H9 (cell line): ENCODE measurements around the gene ANKS1B. TPM values are rescaled to one million over a fixed set of nuclear protein-coding genes. Genes with fewer than 3 reads are reported as not detected.

Source experiments
- DNase-seq: peaks from one replicate; pipeline ENCODE4 v3.0.0-alpha.2; 2017
- H2AFZ ChIP-seq: one replicate; pipeline ENCODE4 v1.6.1; 2013; ENCODE audit warnings: mild to moderate bottlenecking, low read length, control low read depth, moderate library complexity
- H2AK5ac ChIP-seq: 2 replicates; pipeline ENCODE4 v1.6.1; 2013; ENCODE audit warnings: low read length, control low read depth, mixed read lengths; ENCODE audit not compliant: insufficient read length
- H2BK120ac ChIP-seq: one replicate; pipeline ENCODE4 v1.6.1; 2013; ENCODE audit warnings: low read depth, mild to moderate bottlenecking, low read length, control low read depth, inconsistent platforms; ENCODE audit not compliant: poor library complexity, severe bottlenecking
- H2BK12ac ChIP-seq: 2 replicates; pipeline ENCODE4 v1.6.1; 2013; ENCODE audit warnings: low read length, control low read depth, mixed read lengths, low read depth; ENCODE audit not compliant: insufficient read length
- H2BK15ac ChIP-seq: 2 replicates; pipeline ENCODE4 v1.6.1; 2013; ENCODE audit warnings: low read depth, low read length, control low read depth
- H2BK20ac ChIP-seq: one replicate; pipeline ENCODE4 v1.6.1; 2013; ENCODE audit warnings: low read depth, mild to moderate bottlenecking, low read length, control low read depth, inconsistent platforms; ENCODE audit not compliant: poor library complexity, severe bottlenecking
- H2BK5ac ChIP-seq: 2 replicates; pipeline ENCODE4 v1.6.1; 2013; ENCODE audit warnings: low read length, control low read depth, mixed read lengths; ENCODE audit not compliant: insufficient read length
- H3K14ac ChIP-seq: 2 replicates; pipeline ENCODE4 v1.6.1; 2013; ENCODE audit warnings: low read length, control low read depth; ENCODE audit not compliant: insufficient read depth
- H3K18ac ChIP-seq: 2 replicates; pipeline ENCODE4 v1.6.1; 2013; ENCODE audit warnings: low read depth, mild to moderate bottlenecking, mixed read lengths, low read length, control low read depth; ENCODE audit not compliant: insufficient read length
- H3K23ac ChIP-seq: 2 replicates; pipeline ENCODE4 v1.6.1; 2013; ENCODE audit warnings: low read length, control low read depth, mixed read lengths, low read depth; ENCODE audit not compliant: insufficient read length
- H3K23me2 ChIP-seq: 2 replicates; pipeline ENCODE4 v1.6.1; 2013; ENCODE audit warnings: low read depth, mild to moderate bottlenecking, mixed read lengths, low read length, control low read depth; ENCODE audit not compliant: insufficient read length, poor library complexity, severe bottlenecking
- H3K27ac ChIP-seq: 2 replicates; pipeline ENCODE4 v1.5.1; 2013; ENCODE audit warnings: low read length, control low read depth, mixed read lengths, low read depth; ENCODE audit not compliant: insufficient read length
- H3K27me3 ChIP-seq: 2 replicates; pipeline ENCODE4 v1.6.1; 2013; ENCODE audit warnings: low read length, control low read depth, inconsistent platforms; ENCODE audit not compliant: insufficient read depth
- H3K4ac ChIP-seq: 2 replicates; pipeline ENCODE4 v1.6.1; 2013; ENCODE audit warnings: low read depth, mild to moderate bottlenecking, control low read depth, inconsistent platforms, low read length, moderate library complexity
- H3K4me1 ChIP-seq: 2 replicates; pipeline ENCODE4 v1.6.1; 2013; ENCODE audit warnings: low read length, control low read depth, inconsistent platforms; ENCODE audit not compliant: insufficient read depth
- H3K4me2 ChIP-seq: 2 replicates; pipeline ENCODE4 v1.6.1; 2013; ENCODE audit warnings: low read length, control low read depth, mixed read lengths; ENCODE audit not compliant: insufficient read length, insufficient read depth
- H3K56ac ChIP-seq: 2 replicates; pipeline ENCODE4 v1.6.1; 2013; ENCODE audit warnings: low read depth, mild to moderate bottlenecking, mixed read lengths, low read length, control low read depth; ENCODE audit not compliant: insufficient read length
- H3K79me1 ChIP-seq: 2 replicates; pipeline ENCODE4 v1.6.1; 2013; ENCODE audit warnings: low read depth, mild to moderate bottlenecking, moderate library complexity, low read length, control low read depth, inconsistent platforms; ENCODE audit not compliant: insufficient read depth, poor library complexity, severe bottlenecking
- H3K79me2 ChIP-seq: 2 replicates; pipeline ENCODE4 v1.6.1; 2013; ENCODE audit warnings: low read length, control low read depth, inconsistent platforms; ENCODE audit not compliant: insufficient read depth
- H3K9ac ChIP-seq: 2 replicates; pipeline ENCODE4 v1.6.1; 2013; ENCODE audit warnings: low read length, control low read depth, mixed read lengths; ENCODE audit not compliant: insufficient read length; ENCODE audit errors: extremely low read depth
- H3K9me3 ChIP-seq: one replicate; pipeline ENCODE4 v1.6.1; 2013; ENCODE audit warnings: low read depth, low read length, inconsistent platforms; ENCODE audit not compliant: control insufficient read depth
- H3T11ph ChIP-seq: one replicate; pipeline ENCODE4 v1.6.1; 2013; ENCODE audit warnings: mild to moderate bottlenecking, low read length, control low read depth, inconsistent platforms
- H4K20me1 ChIP-seq: one replicate; pipeline ENCODE4 v1.6.1; 2013; ENCODE audit not compliant: control insufficient read depth, insufficient read length, insufficient read depth
- H4K5ac ChIP-seq: 2 replicates; pipeline ENCODE4 v1.6.1; 2013; ENCODE audit warnings: low read depth, mild to moderate bottlenecking, mixed read lengths, low read length, control low read depth; ENCODE audit not compliant: insufficient read length
- H4K8ac ChIP-seq: replicated peaks from 2 replicates; pipeline ENCODE4 v1.6.1; 2013; ENCODE audit warnings: low read length, control low read depth, mixed read lengths, low read depth; ENCODE audit not compliant: insufficient read length
- H4K91ac ChIP-seq: 2 replicates; pipeline ENCODE4 v1.6.1; 2013; ENCODE audit warnings: low read depth, mild to moderate bottlenecking, moderate library complexity, mixed read lengths, low read length, control low read depth; ENCODE audit not compliant: insufficient read length
- H3K27ac Mint-ChIP-seq, 3 experiments: 2 replicates in 2 of 3; 3 replicates in 1 of 3; pipeline ENCODE4 v1.8.0; 2020 to 2021; ENCODE audit warnings: mixed read lengths in 3 of 3, mild to moderate bottlenecking in 1 of 3, moderate library complexity in 1 of 3
- H3K27me3 Mint-ChIP-seq: 2 replicates; pipeline ENCODE4 v1.8.0; 2021; ENCODE audit warnings: low read depth, mild to moderate bottlenecking, moderate library complexity, mixed read lengths
- H3K36me3 Mint-ChIP-seq, 3 experiments: 2 replicates in 2 of 3; 3 replicates in 1 of 3; pipeline ENCODE4 v1.8.0; 2020 to 2021; ENCODE audit warnings: low read depth in 3 of 3, mixed read lengths in 3 of 3; ENCODE audit not compliant: insufficient read depth in 1 of 3
- H3K4me1 Mint-ChIP-seq, 2 experiments: 2 replicates each; pipeline ENCODE4 v1.8.0; 2020; ENCODE audit warnings: mixed read lengths in 2 of 2
- H3K4me3 Mint-ChIP-seq, 2 experiments: 2 replicates in 1 of 2; 3 replicates in 1 of 2; pipeline ENCODE4 v1.8.0; 2020 to 2021; ENCODE audit warnings: mild to moderate bottlenecking in 2 of 2, mixed read lengths in 2 of 2, moderate library complexity in 1 of 2
- H3K9me3 Mint-ChIP-seq, 2 experiments: 2 replicates in 1 of 2; 3 replicates in 1 of 2; pipeline ENCODE4 v1.8.0; 2020; ENCODE audit warnings: mild to moderate bottlenecking in 2 of 2, mixed read lengths in 2 of 2, moderate library complexity in 1 of 2
- WGBS: extraction: QIAGEN DNeasy Blood & Tissue Kit; methylation state at CpG from one replicate; pipeline ENCODE4 v1.1.7; 2013; ENCODE audit warnings: missing lambda C conversion rate, low lambda C conversion rate, mixed read lengths; ENCODE audit not compliant: insufficient read length; ENCODE audit errors: extremely low coverage; 5-methylcytosine and 5-hydroxymethylcytosine counted together
- total RNA-seq: library from RNA; stranded (reverse); gene quantifications from 2 replicates; pipeline ENCODE4 v1.2.1, GENCODE V29; 2021
- TF ChIP-seq, protein P1 (sequence below): fragments of 200-600 bp; sonication (generic); conservative IDR thresholded peaks from 3 replicates; pipeline ENCODE4 v1.8.0; 2021; ENCODE audit warnings: antibody characterized with exemption, mild to moderate bottlenecking

The ANKS1B gene
- total RNA-seq, 1 experiment from 2014 or later, result 4.1 TPM

DNA sequence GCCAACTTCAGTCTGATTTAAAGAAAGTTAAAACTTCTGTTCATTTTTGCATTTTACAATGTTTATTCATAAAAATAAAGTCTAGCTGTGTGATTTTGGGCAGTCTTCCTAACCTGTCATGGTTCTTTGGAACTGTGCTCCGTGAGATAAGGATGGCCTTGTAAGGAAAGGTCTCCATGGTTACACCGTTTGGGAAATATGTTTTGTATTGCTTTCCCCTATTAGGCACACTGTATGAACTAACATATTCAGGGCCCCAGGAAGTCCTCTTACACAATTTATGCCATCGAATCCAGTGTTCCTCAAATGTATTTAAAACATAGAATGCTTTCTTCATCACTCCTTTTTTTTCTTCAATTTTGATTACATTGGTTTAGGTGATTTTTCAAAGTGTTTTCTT is 1285.2 kb downstream of the ANKS1B start:
- H3K4me1 Mint-ChIP-seq, result peaks cover 21 to 22% of the 10 kb centered on the region in 2 experiments
- no peaks in the 10 kb centered on the region for H3K27me3 Mint-ChIP-seq
- Histone ChIP-seq H3K79me2 (no peaks in the 10 kb centered on the region), H4K5ac (no peak overlapping the region), H2BK15ac (no peak overlapping the region), H2BK120ac (no peak overlapping the region), H3K4me2 (no peak overlapping the region), H2BK20ac (no peak overlapping the region), H3K14ac (no peak overlapping the region), H3K56ac (no peak overlapping the region), H3T11ph (no peak overlapping the region), H3K23ac (no peak overlapping the region), H4K20me1 (no peaks in the 10 kb centered on the region), H3K23me2 (no peaks in the 10 kb centered on the region), H2AK5ac (no peak overlapping the region), H3K79me1 (no peaks in the 10 kb centered on the region), H2BK12ac (no peak overlapping the region), H3K27me3 (no peaks in the 10 kb centered on the region), H2AFZ (no peak overlapping the region), H3K4ac (no peak overlapping the region), H4K91ac (no peak overlapping the region), H3K9me3 (no peaks in the 10 kb centered on the region), H4K8ac (no peak overlapping the region), H3K9ac (no peak overlapping the region), H3K27ac (no peak overlapping the region), H3K4me1 (peaks cover 8% of the 10 kb centered on the region; the same call in 1 of the 2 replicates), H2BK5ac (no peak overlapping the region), H3K18ac (no peak overlapping the region)
- H3K36me3 Mint-ChIP-seq, result peaks cover 0 to 15% (median 4%) of the 10 kb centered on the region in 3 experiments; a peak in 3 of 7 replicates
- DNase-seq, result no peak
- WGBS, result no CpG with 5 or more reads among the region's 3 CpGs
- no peak overlapping the region for H3K4me3 Mint-ChIP-seq
- H3K9me3 Mint-ChIP-seq, result no peaks in the 10 kb centered on the region
- TF ChIP-seq, protein P1, sequence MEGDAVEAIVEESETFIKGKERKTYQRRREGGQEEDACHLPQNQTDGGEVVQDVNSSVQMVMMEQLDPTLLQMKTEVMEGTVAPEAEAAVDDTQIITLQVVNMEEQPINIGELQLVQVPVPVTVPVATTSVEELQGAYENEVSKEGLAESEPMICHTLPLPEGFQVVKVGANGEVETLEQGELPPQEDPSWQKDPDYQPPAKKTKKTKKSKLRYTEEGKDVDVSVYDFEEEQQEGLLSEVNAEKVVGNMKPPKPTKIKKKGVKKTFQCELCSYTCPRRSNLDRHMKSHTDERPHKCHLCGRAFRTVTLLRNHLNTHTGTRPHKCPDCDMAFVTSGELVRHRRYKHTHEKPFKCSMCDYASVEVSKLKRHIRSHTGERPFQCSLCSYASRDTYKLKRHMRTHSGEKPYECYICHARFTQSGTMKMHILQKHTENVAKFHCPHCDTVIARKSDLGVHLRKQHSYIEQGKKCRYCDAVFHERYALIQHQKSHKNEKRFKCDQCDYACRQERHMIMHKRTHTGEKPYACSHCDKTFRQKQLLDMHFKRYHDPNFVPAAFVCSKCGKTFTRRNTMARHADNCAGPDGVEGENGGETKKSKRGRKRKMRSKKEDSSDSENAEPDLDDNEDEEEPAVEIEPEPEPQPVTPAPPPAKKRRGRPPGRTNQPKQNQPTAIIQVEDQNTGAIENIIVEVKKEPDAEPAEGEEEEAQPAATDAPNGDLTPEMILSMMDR, result no peak
- no peak overlapping the region for H3K27ac Mint-ChIP-seq
